ENCODE measurements around the gene NAA35.
"Not testable (repeated sequence)": the region's sequence is repeated elsewhere in the genome, so short reads cannot be mapped to it uniquely, and the experiment has no call there.

Gene NAA35

GRCh38 chr9:86035827-86036440 lies 95.0 kb downstream of the NAA35 start:
- DNase-seq = no peak

GRCh38 chr9:86036555-86036954 lies 95.6 kb downstream of the NAA35 start:
- no peak for DNase-seq

GRCh38 chr9:86039991-86040860 lies 99.3 kb downstream of the NAA35 start:
- DNase-seq = no peak

- no peak for DNase-seq
Measured at GRCh38 chr9:86040861-86041155, 99.9 kb downstream of the NAA35 start.

GRCh38 chr9:86041311-86041741 lies 100.4 kb downstream of the NAA35 start:
- DNase-seq = no peak

GRCh38 chr9:86042199-86042978 lies 101.4 kb downstream of the NAA35 start:
- no peak for DNase-seq

- no peak for DNase-seq
Measured at GRCh38 chr9:86043586-86043985, 102.6 kb downstream of the NAA35 start.

GRCh38 chr9:86043999-86044398 lies 103.1 kb downstream of the NAA35 start:
- no peak for DNase-seq

GRCh38 chr9:86045654-86046053 lies 104.7 kb downstream of the NAA35 start:
- DNase-seq = no peak

GRCh38 chr9:86046071-86046636 lies 105.2 kb downstream of the NAA35 start:
- no peak for DNase-seq

- DNase-seq = no peak
Measured at GRCh38 chr9:86046930-86047341, 106.0 kb downstream of the NAA35 start.

GRCh38 chr9:86047361-86047760 lies 106.4 kb downstream of the NAA35 start:
- DNase-seq = no peak

- not testable (repeated sequence) for DNase-seq
Measured at GRCh38 chr9:86048018-86048742, 107.2 kb downstream of the NAA35 start.

- DNase-seq = no peak
Measured at GRCh38 chr9:86052556-86053468, 111.9 kb downstream of the NAA35 start.

- DNase-seq = no peak
Measured at GRCh38 chr9:86054695-86055094, 113.7 kb downstream of the NAA35 start.

- no peak for DNase-seq
Measured at GRCh38 chr9:86057491-86057890, 116.5 kb downstream of the NAA35 start.

GRCh38 chr9:86061972-86062739 lies 121.2 kb downstream of the NAA35 start:
- DNase-seq = no peak

GRCh38 chr9:86062845-86063693 lies 122.1 kb downstream of the NAA35 start:
- no peak for DNase-seq

- DNase-seq = no peak
Measured at GRCh38 chr9:86064220-86064619, 123.3 kb downstream of the NAA35 start.

Data from bone marrow (tissue), 2 donors.